Measurements from ENCODE around the gene SYT1. TPM values are rescaled to one million over a fixed set of nuclear protein-coding genes. Genes with fewer than 3 reads are reported as not detected.

The SYT1 gene
- total and polyA plus RNA-seq, 2 of the 8 experiments (the other 6 are each of a cell fraction or from before 2014, with no cell fraction given): 11.0 to 34.6 TPM

DNA sequence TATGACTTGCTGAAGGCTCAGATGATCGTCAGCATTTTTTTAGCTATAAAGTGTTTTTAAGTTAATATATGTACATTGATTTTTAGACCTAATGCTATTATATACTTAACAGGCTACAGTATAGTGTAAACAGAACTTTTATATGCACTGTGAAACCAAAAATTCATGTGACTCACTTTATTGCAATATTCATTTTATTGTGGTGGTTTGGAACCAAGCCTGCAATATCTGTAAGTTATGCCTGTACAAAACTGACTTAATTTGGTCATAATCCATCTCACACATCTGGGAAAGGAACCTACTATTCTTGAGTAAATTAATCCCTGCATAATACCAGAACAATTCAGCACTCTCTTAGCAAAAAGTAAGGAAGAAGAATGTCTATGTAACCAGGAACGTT lies 390.7 kb downstream of the SYT1 start (continued):
- no peak for TF ChIP-seq BCL11A (IDR thresholded peaks at IDR 0.05; ENCODE audit: low read depth in 2 of 2, low read length in 2 of 2)
- TF ChIP-seq SIN3A (conservative IDR thresholded peaks at IDR 0.05 in 1 of 2, IDR thresholded peaks at IDR 0.05 in 1 of 2; ENCODE audit: low read depth in 1 of 2, low read length in 2 of 2): no peak
- no peak for TF ChIP-seq SIX5 (IDR thresholded peaks at IDR 0.05; ENCODE audit: low read depth, low read length)
- no peak for TF ChIP-seq POLR2AphosphoS5 (IDR thresholded peaks at IDR 0.05; ENCODE audit: low read depth, low read length)
- no peak for TF ChIP-seq POLR2A (IDR thresholded peaks at IDR 0.05; ENCODE audit: control extremely low read depth in 1 of 2, low read depth in 2 of 2, low read length in 2 of 2)

Measured in H1 (cell line).